ENCODE results near the gene ADCY5. TPM values are rescaled to one million over a fixed set of nuclear protein-coding genes. Genes with fewer than 3 reads are reported as not detected.

Gene ADCY5
- total RNA-seq, 2 donors from 2014 or later = 105 to 163 TPM

DNA sequence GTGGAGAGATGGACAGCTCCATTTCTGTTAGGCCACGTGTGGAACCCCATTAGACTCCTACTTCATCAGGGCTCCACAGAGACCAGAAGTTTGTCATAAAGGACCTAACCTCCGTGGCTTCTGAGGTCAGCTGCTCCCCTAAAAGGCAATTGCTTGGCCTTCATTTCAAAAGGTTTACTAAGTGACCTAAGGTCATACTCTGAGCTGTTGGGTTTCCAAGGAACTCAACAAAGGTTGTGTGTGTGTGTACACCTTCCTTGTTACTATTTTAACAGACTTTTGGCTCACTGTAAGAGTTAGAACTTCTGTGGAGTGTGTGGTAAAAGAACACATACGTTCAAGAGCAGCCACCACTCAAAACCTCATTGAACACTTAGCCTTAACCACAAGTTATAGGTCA lies 173.2 kb downstream of the ADCY5 start:
- no peak overlapping the region for H3K4me3 ChIP-seq
- H3K4me1 ChIP-seq = peaks cover 0 to 15% of the 10 kb centered on the region in 2 donors
- H3K36me3 ChIP-seq = no peaks in the 10 kb centered on the region
- H3K9me3 ChIP-seq = no peaks in the 10 kb centered on the region
- DNase-seq (ENCODE audit: low spot score) = no peak
- H3K27me3 ChIP-seq = no peaks in the 10 kb centered on the region
- H3K27ac ChIP-seq = no peak overlapping the region
- TF ChIP-seq, protein P1, sequence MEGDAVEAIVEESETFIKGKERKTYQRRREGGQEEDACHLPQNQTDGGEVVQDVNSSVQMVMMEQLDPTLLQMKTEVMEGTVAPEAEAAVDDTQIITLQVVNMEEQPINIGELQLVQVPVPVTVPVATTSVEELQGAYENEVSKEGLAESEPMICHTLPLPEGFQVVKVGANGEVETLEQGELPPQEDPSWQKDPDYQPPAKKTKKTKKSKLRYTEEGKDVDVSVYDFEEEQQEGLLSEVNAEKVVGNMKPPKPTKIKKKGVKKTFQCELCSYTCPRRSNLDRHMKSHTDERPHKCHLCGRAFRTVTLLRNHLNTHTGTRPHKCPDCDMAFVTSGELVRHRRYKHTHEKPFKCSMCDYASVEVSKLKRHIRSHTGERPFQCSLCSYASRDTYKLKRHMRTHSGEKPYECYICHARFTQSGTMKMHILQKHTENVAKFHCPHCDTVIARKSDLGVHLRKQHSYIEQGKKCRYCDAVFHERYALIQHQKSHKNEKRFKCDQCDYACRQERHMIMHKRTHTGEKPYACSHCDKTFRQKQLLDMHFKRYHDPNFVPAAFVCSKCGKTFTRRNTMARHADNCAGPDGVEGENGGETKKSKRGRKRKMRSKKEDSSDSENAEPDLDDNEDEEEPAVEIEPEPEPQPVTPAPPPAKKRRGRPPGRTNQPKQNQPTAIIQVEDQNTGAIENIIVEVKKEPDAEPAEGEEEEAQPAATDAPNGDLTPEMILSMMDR (IDR thresholded peaks at IDR 0.05) = no peak

GRCh38 chr3:123272547-123272946 lies 176.3 kb downstream of the ADCY5 start:
- TF ChIP-seq, protein P1 (IDR thresholded peaks at IDR 0.05) = no peak
- no peaks in the 10 kb centered on the region for H3K27me3 ChIP-seq
- H3K27ac ChIP-seq = peak overlapping the region in 1 of 2 donors; percentile 52
- no peak overlapping the region for H3K4me3 ChIP-seq
- H3K36me3 ChIP-seq = no peaks in the 10 kb centered on the region
- no peak for DNase-seq (ENCODE audit: low spot score)
- peaks cover 0 to 15% of the 10 kb centered on the region in 2 donors for H3K4me1 ChIP-seq
- no peaks in the 10 kb centered on the region for H3K9me3 ChIP-seq

DNA sequence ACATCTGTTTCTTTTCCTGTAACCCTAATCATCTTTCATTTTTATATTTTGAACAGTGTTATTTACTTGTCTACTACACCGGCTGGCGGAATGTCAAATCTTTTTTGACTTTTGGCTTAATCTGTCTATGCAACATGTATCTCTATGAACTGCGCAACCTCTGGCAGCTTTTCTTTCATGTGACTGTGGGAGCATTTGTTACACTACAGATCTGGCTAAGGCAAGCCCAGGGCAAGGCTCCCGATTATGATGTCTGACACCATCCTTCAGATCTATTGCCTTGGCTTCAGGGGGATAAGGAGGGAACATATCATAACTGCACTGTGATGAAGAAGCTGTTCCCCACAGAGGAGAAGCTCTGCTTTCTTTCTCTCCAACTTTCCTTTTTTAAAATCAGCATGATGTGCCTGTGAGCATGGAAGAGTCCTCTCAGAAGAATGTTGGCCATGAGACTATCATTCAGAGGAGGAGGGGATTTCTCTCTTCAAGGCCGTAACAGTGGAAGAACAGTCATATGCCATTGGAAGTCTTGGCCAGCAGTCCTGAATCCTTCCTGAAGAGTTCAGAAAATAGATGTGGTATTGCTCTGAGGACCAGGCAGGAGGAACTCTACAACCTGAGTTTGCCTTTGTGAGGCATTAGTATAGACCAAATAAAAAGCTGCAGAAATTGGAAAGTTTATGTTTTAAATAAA lies 177.3 kb downstream of the ADCY5 start:
- peaks cover 0 to 15% of the 10 kb centered on the region in 2 donors for H3K4me1 ChIP-seq
- H3K36me3 ChIP-seq = no peaks in the 10 kb centered on the region
- no peak overlapping the region for H3K4me3 ChIP-seq
- DNase-seq (ENCODE audit: low spot score) = no peak
- no peaks in the 10 kb centered on the region for H3K27me3 ChIP-seq
- peak overlapping the region; percentile 38 to 58 for H3K27ac ChIP-seq
- TF ChIP-seq, protein P1 (IDR thresholded peaks at IDR 0.05) = no peak
- no peaks in the 10 kb centered on the region for H3K9me3 ChIP-seq

DNA sequence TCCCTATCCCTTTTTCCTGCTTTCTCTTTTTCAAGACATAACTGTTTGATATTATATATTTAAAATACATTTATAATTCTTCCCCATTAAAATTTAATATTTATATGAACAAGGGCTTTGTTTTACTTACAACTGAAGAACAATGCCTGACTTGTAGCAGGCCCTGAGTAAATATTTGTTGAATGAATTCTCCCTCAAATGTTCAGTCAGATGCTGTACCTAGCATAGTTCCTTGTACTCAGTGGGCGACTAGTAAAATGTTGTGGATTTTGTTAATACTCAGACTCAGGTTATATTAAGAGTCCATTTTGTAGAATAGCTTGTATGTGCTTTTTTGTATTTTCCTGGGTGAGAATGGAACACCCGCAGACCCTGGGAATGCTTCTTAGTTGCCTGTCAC lies 178.1 kb downstream of the ADCY5 start:
- DNase-seq (ENCODE audit: low spot score) = no peak
- Histone ChIP-seq H3K4me3 (no peak overlapping the region), H3K4me1 (peaks cover 0 to 15% of the 10 kb centered on the region in 2 donors), H3K27ac (no peak overlapping the region), H3K27me3 (no peaks in the 10 kb centered on the region), H3K9me3 (no peaks in the 10 kb centered on the region), H3K36me3 (no peaks in the 10 kb centered on the region)
- TF ChIP-seq, protein P1 (IDR thresholded peaks at IDR 0.05) = no peak

DNA sequence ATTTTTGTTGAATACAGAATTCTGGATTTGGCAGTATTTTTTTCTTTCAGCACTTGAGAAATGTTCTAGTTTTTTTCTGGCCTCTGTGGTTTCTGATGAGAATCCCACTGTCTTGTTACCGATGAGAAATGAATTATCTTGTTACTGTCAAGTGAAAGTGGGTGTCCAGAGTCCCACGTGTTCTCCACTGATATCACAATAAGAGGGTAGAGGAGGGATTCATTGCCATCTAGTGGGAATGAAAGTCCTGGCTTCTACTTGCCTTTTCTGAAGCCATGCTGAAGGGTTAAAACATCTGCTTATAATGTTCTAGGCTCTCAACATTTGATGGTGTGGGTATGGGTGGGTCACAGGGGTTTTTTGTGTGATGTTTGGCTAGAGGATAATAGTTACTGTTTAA lies 181.1 kb downstream of the ADCY5 start:
- H3K27ac ChIP-seq = no peak overlapping the region

More for the DNA sequence above, 181.1 kb downstream of the ADCY5 start:
- no peaks in the 10 kb centered on the region for H3K27me3 ChIP-seq
- H3K4me1 ChIP-seq = peaks cover 0 to 8% of the 10 kb centered on the region in 2 donors
- TF ChIP-seq, protein P1 (IDR thresholded peaks at IDR 0.05) = no peak
- no peaks in the 10 kb centered on the region for H3K36me3 ChIP-seq
- H3K4me3 ChIP-seq = no peak overlapping the region
- H3K9me3 ChIP-seq = no peaks in the 10 kb centered on the region
- DNase-seq (ENCODE audit: low spot score) = no peak

All from right atrium auricular region (tissue), 2 donors.